Esophagus squamous epithelium (tissue), 4 donors: ENCODE results near the gene SCML1.

Experiments used
- POLR2A ChIP-seq, 4 donors: fragments of 450-650 bp; IDR thresholded peaks; one replicate each; pipeline ENCODE4 v1.6.1; 2017; ENCODE audit warnings: antibody characterized with exemption in 4 of 4, mild to moderate bottlenecking in 4 of 4, moderate library complexity in 3 of 4
- TF ChIP-seq, protein P1 (sequence below), 6 experiments: fragments of 450-650 bp in 4 of 6; fragments of 200-600 bp in 2 of 6; sonication (generic) in 2 of 6; IDR thresholded peaks; one replicate each; pipeline ENCODE4 v1.5.1; 2016 to 2019; ENCODE audit warnings: antibody characterized with exemption in 6 of 6, mild to moderate bottlenecking in 4 of 6, moderate library complexity in 4 of 6

DNA sequence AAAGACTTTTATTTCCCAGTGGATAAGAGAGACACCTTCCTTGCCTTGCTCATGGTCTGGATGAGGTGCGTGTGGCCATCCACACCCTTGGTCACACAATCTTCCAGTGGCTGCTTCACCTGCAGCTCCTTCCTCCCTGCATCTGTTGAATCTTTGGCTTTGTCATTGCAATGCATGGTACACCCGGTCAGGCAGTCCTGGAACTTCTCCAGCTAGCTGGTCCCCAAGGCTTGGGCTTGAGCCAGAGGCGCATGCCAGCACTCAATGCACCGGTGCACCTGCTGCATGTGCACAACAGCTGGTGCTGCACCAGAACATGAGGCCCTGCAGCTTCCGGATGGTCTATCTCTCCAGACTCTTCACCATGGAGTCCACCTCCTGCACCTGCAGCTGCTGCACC is 31.7 kb downstream of the SCML1 start:
- TF ChIP-seq, protein P1, sequence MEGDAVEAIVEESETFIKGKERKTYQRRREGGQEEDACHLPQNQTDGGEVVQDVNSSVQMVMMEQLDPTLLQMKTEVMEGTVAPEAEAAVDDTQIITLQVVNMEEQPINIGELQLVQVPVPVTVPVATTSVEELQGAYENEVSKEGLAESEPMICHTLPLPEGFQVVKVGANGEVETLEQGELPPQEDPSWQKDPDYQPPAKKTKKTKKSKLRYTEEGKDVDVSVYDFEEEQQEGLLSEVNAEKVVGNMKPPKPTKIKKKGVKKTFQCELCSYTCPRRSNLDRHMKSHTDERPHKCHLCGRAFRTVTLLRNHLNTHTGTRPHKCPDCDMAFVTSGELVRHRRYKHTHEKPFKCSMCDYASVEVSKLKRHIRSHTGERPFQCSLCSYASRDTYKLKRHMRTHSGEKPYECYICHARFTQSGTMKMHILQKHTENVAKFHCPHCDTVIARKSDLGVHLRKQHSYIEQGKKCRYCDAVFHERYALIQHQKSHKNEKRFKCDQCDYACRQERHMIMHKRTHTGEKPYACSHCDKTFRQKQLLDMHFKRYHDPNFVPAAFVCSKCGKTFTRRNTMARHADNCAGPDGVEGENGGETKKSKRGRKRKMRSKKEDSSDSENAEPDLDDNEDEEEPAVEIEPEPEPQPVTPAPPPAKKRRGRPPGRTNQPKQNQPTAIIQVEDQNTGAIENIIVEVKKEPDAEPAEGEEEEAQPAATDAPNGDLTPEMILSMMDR (IDR thresholded peaks at IDR 0.05) = no peak
- TF ChIP-seq POLR2A (IDR thresholded peaks at IDR 0.05) = no peak
